Lower lobe of right lung (tissue), 2 donors: ENCODE results near the gene GRAMD1B. TPM values are rescaled to one million over a fixed set of nuclear protein-coding genes. Genes with fewer than 3 reads are reported as not detected.

Experiments
- ATAC-seq, 2 donors: fragments of 200-7000 bp; cut with Tn5 transposase; one replicate each; pipeline ENCODE4 v1.9.1; 2020 to 2022; ENCODE audit warnings: mild to moderate bottlenecking in 2 of 2, moderate library complexity in 2 of 2
- DNase-seq: peaks from one replicate; pipeline ENCODE4 v3.0.0-alpha.2; 2020
- H3K27ac ChIP-seq: fragments of 200-600 bp; one replicate; pipeline ENCODE4 v1.8.0; 2022
- H3K27me3 ChIP-seq: fragments of 200-600 bp; one replicate; pipeline ENCODE4 v1.8.0; 2022; ENCODE audit warnings: low read depth
- H3K36me3 ChIP-seq: fragments of 200-600 bp; one replicate; pipeline ENCODE4 v1.8.0; 2022; ENCODE audit warnings: mild to moderate bottlenecking
- H3K4me1 ChIP-seq: fragments of 200-600 bp; one replicate; pipeline ENCODE4 v1.8.0; 2022
- H3K4me3 ChIP-seq: fragments of 200-600 bp; one replicate; pipeline ENCODE4 v1.8.0; 2022; ENCODE audit warnings: mild to moderate bottlenecking
- H3K9me3 ChIP-seq: fragments of 200-600 bp; one replicate; pipeline ENCODE4 v1.8.0; 2022
- intact Hi-C: fragments of 100-400 bp; cut with DNase I; formaldehyde crosslinking; loops from one replicate; pipeline ENCODE4 v1.11.0; 2022
- total RNA-seq: library from RNA; stranded (reverse); fragmentation: NEBNext Ultra II Directional; extraction: Animal tissue kit (Norgen Biotek cat#: 25700); gene quantifications from one replicate; pipeline ENCODE4 v1.2.1, GENCODE V29; 2021
- TF ChIP-seq, protein P1 (sequence below): fragments of 200-600 bp; IDR thresholded peaks from one replicate; pipeline ENCODE4 v1.8.0; 2022; ENCODE audit warnings: antibody characterized with exemption, mild to moderate bottlenecking
- donor health status: DM: no; HTN: yes; CAD: no; lungs with severe emphysema.

The GRAMD1B gene
- total RNA-seq, 1 donor from 2014 or later, result 9.9 TPM

DNA sequence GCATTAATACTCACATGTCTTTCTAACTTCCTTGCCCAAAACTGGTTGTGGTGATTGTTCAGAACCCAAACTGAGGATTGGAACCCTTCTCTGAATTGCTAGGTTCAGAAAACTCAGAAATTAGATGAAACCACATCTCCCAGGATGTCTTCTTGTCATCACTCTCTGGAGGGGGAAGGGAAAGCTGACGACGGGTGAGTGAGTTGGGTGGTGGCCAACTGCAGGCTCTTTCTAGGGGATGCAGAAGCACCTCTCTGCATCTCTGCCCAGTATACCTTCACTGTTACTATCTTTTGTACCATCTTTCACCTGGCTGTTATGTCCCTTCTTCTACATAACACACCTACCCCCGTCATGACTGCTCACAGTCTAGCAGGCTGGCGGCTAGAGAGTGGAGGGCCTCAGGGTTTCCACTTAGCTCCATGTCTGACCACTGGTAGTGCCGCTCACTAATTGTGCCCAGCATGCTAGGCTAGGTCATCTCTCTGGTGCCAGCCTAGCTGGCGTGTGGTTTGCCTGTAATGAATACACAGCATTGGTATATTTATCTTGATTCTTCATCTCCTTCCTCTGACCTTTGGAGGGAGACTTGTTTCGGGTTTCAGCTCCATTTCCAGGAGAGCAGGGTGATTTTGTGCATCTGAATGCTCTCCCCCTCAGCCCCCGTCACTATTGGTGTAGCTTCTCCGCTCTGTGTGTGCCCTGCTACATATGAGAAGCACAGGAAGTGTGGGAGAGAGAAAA is 7.3 kb downstream of the GRAMD1B start:
- ATAC-seq, result no peak
- Histone ChIP-seq H3K27ac (no peak overlapping the region), H3K4me3 (no peak overlapping the region), H3K9me3 (no peaks in the 10 kb centered on the region), H3K27me3 (peaks cover 3% of the 10 kb centered on the region), H3K36me3 (no peaks in the 10 kb centered on the region), H3K4me1 (peaks cover 7% of the 10 kb centered on the region)
- DNase-seq, result no peak
- intact Hi-C loops, result no loop called here
- TF ChIP-seq, protein P1, sequence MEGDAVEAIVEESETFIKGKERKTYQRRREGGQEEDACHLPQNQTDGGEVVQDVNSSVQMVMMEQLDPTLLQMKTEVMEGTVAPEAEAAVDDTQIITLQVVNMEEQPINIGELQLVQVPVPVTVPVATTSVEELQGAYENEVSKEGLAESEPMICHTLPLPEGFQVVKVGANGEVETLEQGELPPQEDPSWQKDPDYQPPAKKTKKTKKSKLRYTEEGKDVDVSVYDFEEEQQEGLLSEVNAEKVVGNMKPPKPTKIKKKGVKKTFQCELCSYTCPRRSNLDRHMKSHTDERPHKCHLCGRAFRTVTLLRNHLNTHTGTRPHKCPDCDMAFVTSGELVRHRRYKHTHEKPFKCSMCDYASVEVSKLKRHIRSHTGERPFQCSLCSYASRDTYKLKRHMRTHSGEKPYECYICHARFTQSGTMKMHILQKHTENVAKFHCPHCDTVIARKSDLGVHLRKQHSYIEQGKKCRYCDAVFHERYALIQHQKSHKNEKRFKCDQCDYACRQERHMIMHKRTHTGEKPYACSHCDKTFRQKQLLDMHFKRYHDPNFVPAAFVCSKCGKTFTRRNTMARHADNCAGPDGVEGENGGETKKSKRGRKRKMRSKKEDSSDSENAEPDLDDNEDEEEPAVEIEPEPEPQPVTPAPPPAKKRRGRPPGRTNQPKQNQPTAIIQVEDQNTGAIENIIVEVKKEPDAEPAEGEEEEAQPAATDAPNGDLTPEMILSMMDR, result no peak

DNA sequence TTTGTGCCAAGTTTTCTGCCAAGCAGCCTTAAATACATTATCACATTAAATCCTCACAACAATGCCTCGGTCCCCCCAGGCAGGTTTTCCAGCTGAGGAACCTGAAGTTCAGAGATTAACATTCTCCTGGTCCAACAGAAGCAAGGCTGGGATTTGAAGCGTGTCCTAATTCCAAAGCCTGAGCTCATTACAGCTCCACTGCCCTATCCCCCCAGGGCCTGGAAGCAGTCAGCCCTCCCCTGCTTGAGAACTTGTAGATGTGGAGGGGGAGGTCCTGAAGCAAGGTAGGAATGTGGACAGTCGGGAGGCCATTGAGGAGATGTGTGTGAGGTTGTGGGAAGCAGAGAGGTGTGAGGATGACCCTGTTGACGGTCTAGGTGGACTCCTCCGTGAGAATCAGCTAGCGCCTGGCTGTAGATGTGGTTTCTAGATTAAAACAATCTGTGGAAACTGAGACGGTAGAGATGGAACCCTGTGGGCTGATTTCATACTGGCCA is 8.1 kb downstream of the GRAMD1B start:
- DNase-seq, result no peak

DNA sequence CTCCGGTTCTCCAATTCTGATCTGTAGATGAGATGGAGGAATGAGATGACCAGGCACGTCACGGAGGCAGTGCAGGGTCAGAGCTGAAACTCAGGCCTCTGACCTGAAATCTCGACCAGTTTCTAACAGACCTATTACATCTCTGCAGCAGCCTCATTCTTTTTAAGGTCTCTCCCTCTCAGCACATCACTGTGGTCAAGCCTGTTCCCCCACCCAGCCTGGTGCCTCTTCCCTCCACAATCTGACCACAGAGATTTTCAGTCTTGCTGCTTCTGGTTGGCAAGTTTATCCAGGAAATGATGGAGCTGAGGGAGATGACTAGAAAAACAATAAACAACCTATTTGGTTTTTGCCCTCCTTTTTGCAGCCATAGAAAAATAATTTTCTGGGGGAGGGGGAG is 9.5 kb downstream of the GRAMD1B start:
- Histone ChIP-seq H3K4me3 (no peak overlapping the region), H3K36me3 (no peaks in the 10 kb centered on the region), H3K4me1 (peaks cover 4% of the 10 kb centered on the region), H3K9me3 (no peaks in the 10 kb centered on the region), H3K27me3 (no peaks in the 10 kb centered on the region), H3K27ac (no peak overlapping the region)
- ATAC-seq (no peak), DNase-seq (no peak)
- TF ChIP-seq, protein P1, result no peak
- intact Hi-C loops, result no loop called here

More for the DNA sequence above, 8.1 kb downstream of the GRAMD1B start:
- Histone ChIP-seq H3K27me3 (no peaks in the 10 kb centered on the region), H3K4me1 (peaks cover 4% of the 10 kb centered on the region), H3K36me3 (no peaks in the 10 kb centered on the region), H3K9me3 (no peaks in the 10 kb centered on the region), H3K27ac (no peak overlapping the region), H3K4me3 (no peak overlapping the region)
- no peak for ATAC-seq
- intact Hi-C loops, result no loop called here
- TF ChIP-seq, protein P1, result no peak

DNA sequence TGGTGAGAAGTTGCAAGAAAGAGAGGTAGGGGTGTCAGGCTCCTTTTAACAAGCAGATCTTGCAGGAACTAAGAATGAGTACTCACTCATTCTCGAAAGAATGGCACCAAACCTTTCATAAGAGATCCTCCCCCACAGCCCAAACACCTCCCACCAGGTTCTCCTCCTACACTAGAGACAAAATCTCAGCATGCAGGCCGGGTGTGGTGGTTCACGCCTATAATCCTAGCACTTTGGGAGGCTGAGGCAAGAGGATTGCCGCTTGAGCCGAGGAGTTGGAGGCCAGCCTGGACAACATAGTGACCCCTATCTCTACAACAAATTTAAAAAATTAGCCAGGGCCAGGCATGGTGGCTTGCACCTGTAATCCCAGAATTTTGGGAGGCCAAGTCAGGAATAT is 11.1 kb downstream of the GRAMD1B start:
- H3K36me3 ChIP-seq, result no peaks in the 10 kb centered on the region
- DNase-seq (no peak), ATAC-seq (no peak)
- no peaks in the 10 kb centered on the region for H3K27me3 ChIP-seq
- intact Hi-C loops, result no loop called here
- no peaks in the 10 kb centered on the region for H3K4me1 ChIP-seq
- no peak overlapping the region for H3K27ac ChIP-seq
- TF ChIP-seq, protein P1, result no peak
- H3K9me3 ChIP-seq, result no peaks in the 10 kb centered on the region
- H3K4me3 ChIP-seq, result no peak overlapping the region

DNA sequence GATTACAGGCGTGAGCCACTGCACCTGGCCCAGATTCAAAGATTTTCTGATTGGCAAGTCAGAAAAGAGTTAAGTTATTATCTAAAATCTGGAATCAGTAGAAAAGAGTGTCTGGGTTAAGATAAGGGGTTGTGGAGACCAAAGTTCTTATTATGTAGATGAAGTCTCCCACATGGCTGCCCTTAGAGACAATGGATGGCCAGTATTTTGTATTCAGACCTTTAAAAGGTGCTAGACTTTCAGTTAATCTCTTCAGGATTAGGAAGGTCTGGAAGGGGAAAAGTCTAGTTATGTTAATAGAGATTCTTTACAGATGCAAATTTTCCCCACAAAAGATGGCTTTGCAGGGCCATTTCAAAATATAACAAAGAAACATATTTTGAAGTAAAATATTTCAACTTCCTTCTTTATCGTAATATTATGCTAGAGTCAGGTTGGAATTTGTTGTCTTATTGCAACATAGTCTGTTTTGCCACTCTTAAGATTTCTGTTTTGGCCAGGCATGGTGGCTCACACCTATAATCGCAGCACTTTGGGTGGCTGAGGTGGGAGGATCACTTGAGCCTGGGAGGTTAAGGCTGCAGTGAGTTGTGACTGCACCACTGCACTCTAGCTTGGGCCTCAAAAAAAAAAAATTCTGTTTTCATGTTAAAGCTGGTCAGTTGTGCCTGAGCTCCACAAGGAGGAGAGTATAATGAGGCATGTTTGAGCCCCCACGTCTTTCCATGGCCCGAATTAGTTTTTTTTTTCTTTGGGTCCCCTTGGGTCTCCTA is 14.0 kb downstream of the GRAMD1B start:
- intact Hi-C loops, result no loop called here
- no peaks in the 10 kb centered on the region for H3K27me3 ChIP-seq
- H3K27ac ChIP-seq, result no peak overlapping the region
- ATAC-seq, result no peak
- no peaks in the 10 kb centered on the region for H3K36me3 ChIP-seq
- no peaks in the 10 kb centered on the region for H3K4me1 ChIP-seq
- DNase-seq, result no peak
- no peak overlapping the region for H3K4me3 ChIP-seq
- no peaks in the 10 kb centered on the region for H3K9me3 ChIP-seq
- TF ChIP-seq, protein P1, result no peak
